NCI-H2171 (cell line): ENCODE results near the gene ARL17B.
"Not testable (repeated sequence)": the region's sequence is repeated elsewhere in the genome, so short reads cannot be mapped to it uniquely, and the experiment has no call there.

Experiments
- DNase-seq: peaks from one replicate; lab custom pipeline; 2025; lab: John Stamatoyannopoulos, UW

ARL17B gene

GRCh38 chr17:46244949-46245768, 116.4 kb downstream of the ARL17B start:
- not testable (repeated sequence) for DNase-seq

DNA sequence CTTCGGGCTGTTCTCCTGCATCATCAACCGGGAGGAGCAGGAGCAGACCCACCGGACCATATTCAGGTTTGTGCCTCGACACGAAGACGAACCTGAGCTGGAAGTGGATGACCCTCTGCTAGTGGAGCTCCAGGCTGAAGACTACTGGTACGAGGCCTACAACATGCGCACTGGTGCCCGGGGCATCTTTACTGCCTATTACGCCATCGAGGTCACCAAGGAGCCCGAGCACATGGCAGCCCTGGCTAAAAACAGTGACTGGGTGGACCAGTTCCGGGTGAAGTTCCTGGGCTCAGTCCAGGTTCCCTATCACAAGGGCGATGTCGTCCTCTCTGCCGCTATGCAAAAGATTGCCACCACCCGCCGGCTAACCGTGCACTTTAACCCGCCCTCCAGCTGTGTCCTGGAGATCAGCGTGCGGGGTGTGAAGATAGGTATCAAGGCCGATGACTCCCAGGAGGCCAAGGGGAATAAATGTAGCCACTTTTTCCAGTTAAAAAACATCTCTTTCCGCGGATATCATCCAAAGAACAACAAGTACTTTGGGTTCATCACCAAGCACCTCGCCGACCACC, 117.1 kb downstream of the ARL17B start:
- DNase-seq: not testable (repeated sequence)

DNA sequence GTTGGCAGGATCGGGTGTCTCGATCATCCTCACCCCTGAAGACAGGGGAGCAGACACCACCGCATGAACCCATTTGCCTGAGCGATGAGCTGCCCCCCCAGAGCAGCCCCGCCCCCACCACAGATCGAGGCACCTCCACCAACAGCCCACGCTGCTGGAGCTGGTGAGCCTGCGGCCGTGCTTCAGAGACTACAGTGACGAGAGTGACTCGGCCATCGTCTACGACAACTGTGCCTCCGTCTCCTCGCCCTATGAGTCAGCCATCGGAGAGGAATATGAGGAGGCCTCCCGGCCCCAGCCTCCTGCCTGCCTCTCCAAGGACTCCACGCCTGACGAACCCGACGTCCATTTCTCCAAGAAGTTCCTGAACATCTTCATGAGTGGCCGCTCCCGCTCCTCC, 117.6 kb downstream of the ARL17B start:
- DNase-seq: not testable (repeated sequence)

DNA sequence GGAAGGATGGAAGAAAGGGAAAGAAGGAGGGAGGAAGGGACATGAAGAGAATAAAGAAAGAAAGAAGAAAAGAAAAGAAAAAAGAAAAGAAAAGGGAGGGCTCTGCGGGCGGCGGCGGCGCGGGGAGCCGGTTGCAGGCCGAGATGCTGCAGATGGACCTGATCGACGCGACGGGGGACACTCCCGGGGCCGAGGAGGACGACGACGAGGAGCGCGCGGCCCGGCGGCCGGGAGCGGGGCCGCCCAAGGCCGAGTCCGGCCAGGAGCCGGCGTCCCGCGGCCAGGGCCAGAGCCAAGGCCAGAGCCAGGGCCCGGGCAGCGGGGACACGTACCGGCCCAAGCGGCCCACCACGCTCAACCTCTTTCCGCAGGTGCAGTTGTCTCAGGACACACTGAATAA, 118.1 kb downstream of the ARL17B start:
- not testable (repeated sequence) for DNase-seq

- DNase-seq: not testable (repeated sequence)
These were observed 130.2 kb downstream of the ARL17B start for GRCh38 chr17:46231359-46231758.

- peak; percentile 90 for DNase-seq
These were observed 136.2 kb downstream of the ARL17B start for GRCh38 chr17:46225274-46225794.

GRCh38 chr17:46224864-46225263, 136.7 kb downstream of the ARL17B start:
- DNase-seq: not testable (repeated sequence)
